GM18909 (cell line): ENCODE results near the gene GUCY1A2.

Experiments
- ATAC-seq: cut with Tn5 transposase; IDR thresholded peaks from one replicate; pipeline ENCODE4 v1.9.1; 2021; ENCODE audit warnings: mild to moderate bottlenecking; ENCODE audit not compliant: unreplicated experiment, poor library complexity

GUCY1A2 gene

DNA sequence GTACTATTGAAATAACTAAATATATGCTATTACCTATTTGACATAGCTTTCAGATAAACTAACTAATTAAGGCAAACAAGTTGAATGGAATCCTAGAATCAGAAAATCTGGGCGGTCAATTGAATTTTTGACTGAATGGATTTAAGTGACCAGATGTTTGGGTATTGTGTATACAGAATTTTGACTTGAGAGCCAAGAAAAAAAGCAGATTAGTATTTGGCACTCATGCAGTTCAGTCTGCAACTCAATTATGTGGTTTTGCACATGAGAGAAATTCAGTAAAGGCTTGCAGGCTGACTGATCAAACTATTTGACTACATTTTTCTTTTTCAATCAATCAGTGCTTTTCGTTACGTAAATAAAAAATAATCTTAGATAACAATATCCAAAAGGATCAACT is 254.8 kb downstream of the GUCY1A2 start:
- ATAC-seq: no peak

DNA sequence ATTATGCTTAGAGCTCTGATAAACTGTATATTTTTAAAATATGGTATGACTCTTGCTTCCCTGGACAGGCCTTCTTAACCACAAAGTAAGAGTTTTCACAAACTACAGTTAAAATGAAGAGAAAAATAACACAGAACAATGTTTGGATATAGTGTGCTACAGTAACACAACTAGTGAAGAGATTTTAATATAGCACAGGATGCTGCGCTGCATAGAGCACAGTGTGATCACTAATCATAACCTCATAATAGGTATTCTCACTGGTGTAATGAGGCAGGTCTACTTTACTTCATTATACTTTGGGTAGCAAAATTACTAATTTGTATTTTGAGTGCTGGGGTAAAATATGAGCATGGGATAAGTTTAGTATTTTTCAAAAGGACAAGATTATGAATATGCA is 256.5 kb downstream of the GUCY1A2 start:
- no peak for ATAC-seq

DNA sequence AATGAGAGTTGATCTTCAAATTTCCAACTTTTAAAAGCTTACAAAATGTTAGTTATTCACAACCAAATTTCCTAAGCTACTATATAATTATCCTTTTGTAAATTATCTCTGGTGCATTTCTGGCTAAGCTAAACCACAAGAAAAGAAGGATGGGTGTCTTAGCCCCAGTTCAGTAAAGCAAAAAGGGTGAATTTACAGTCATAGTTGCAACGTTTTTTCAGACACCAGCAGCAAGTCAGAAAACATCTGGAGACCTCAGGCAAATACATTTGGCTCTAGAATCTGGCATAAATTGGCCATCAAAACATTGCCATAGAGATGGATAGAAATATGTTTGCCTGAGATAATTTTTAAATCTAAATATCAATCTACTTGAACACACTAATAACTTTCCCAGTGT is 257.0 kb downstream of the GUCY1A2 start:
- no peak for ATAC-seq

DNA sequence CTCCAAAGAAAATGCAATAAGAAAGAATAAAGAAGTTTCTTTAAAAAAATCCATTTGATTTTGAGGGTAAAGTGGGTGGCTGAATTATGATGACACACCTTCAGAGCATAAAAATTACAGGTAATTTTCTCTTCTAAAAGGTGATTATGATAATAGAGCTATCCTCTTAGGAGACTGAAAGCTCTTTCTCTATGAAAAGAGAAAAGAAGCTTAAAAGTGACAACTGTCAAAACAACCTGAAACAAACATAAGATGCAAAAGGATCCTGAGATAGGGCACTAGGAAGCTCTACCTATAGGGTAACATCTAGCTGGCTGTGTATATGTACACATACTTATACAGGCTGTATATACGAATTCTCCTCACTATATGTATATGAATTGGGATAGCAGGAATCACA is 270.2 kb downstream of the GUCY1A2 start:
- no peak for ATAC-seq

GRCh38 chr11:106745941-106746340 is 272.3 kb downstream of the GUCY1A2 start:
- ATAC-seq: no peak

DNA sequence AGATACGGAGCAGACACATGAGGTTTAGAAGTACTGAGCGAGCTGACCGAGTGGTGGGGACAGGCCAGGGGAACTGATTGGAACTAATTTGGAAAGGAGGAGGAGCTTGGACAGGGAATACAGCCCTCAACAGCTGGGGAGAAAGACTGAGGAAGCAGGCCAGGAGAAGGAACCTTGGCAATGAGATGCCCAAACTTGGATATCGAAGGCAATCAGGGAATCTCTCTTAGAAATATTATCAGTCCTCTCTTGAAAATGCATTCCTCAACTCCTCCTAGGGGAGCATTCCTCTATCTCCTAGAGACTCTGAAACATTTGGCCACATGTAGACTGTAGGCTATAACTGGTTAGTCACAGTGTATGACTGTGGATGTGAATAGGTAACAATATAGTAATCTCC is 284.6 kb downstream of the GUCY1A2 start:
- ATAC-seq: no peak

GRCh38 chr11:106728859-106729258 is 289.4 kb downstream of the GUCY1A2 start:
- no peak for ATAC-seq

DNA sequence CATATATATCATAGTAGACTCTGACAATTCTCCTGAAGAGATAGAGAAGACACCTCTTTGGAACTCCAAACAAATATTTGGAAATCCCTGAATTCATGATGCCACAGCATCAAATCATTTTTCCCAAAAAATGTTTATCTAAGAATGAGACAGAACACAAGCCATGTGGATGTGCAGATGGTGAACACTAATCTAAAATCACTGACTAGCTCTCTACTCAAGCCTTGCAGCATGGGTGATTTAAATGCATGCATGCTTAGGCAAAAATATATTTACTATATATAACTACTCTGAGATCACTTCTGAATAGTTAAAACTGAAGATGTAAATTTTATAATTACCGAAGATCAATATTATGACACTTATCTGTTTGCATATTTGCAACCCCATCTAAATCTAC is 289.9 kb downstream of the GUCY1A2 start:
- no peak for ATAC-seq

DNA sequence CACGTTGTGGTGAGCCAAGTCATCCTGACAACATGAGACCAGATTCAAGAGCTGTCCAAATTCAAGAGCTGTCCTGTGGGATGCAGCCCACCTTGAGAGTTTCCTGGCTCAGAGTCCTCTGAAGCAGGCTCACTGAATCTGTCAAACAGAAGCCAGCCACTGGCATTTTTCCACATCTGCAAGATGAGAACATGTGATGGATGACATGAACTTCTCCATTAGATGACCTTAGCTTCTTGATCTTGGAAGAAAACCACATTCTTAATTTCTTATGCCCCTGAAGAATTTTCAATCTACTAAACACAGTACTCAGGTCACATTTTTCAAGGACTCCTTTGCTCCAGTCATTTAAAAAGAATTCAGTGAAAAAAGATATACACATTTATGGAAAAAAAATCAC is 291.0 kb downstream of the GUCY1A2 start:
- ATAC-seq: no peak

GRCh38 chr11:106724293-106724892 is 293.9 kb downstream of the GUCY1A2 start:
- no peak for ATAC-seq

- ATAC-seq: no peak
Observed at GRCh38 chr11:106723071-106723470, 295.2 kb downstream of the GUCY1A2 start.

GRCh38 chr11:106717222-106717621 is 301.1 kb downstream of the GUCY1A2 start:
- ATAC-seq: no peak

DNA sequence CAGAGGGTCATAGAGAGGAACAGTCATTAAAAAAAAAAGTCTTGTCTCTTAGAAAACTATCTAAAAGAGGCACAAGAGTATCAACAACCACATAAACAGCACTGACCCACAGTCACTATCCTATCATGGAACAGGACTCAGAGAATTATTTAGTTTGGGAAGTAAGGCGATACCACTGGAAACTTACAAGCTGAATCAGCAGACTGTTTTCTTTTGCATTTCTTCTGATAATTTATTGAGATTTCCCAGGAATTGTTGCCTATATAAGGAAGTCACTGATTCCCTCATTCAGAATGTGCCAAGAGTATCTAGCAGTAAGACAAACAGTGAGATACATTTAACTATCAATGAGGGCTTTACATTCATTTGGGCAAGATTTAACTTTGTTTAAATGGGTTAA is 304.1 kb downstream of the GUCY1A2 start:
- no peak for ATAC-seq

DNA sequence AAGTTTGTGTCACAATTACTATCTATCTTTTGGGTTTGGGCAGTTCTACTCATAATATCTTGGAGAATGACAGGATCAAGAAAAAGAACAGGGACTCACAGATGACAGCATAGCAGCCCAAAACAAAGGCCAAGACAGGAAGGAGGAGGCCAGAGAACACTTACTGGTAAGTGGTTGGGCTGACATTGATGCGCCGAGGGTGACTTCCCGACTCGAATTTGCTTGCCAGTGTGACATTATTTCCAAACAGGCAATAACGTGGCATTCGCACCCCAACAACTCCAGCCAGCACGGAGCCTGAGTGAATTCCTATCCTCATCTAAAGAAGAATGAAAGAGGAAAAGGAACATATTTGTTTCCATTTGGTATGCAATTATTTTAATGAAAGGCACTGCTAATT is 309.9 kb downstream of the GUCY1A2 start:
- ATAC-seq: no peak

DNA sequence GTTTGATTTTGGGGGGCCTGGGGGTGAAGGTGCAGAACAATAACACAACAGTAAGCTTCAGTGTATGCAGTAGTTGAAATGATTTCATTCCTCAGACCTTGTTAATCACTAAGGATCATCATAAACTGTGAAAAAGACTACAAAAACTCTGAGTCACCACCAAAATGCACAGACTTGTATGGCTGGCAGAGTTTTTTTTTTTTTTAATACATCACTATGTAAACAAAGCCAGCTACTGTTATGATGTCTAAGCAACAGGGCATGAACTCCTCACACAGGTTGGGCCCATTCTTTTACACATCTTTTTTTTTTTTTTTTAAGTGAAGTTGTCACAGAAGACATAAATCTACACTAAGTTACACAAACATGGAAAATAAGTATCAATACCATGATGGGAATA is 311.9 kb downstream of the GUCY1A2 start:
- ATAC-seq: no peak

DNA sequence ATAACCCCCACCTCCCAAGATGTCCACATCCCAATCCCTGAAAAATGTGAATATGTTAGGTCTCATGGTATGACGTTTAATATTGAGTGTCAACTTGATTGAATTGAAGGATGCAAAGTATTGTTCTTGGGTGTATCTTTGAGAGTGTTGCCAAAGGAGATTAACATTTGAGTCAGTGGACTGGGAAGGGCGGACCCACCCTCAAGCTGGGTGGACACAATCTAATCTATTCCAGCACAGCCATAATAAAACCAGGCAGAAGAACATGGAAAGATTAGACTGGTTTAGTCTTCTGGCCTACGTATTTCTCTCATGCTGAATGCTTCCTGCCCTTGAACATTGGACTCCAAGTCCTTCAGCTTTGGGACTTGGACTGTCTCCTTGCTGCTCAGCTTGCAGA is 315.5 kb downstream of the GUCY1A2 start:
- ATAC-seq: no peak

DNA sequence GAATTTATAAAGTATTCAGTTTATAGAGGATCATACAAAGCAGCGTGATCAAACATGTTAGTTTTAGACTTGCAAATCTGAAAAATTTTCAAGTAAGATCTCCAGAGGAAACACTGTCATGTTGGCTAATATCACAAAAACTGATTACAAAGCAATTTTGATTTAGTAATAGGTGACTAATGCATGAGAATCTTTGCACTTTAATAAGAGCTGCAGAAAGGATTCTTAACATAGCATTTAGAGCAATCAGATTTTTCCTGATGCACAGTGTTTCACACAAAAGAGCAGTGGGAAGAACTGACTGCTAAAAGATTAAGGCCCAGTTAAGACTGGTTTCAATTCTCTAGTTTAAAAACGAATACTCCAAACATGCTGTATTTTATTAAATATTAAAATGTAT is 321.2 kb downstream of the GUCY1A2 start:
- ATAC-seq: no peak

GRCh38 chr11:106695506-106695905 is 322.8 kb downstream of the GUCY1A2 start:
- ATAC-seq: no peak

DNA sequence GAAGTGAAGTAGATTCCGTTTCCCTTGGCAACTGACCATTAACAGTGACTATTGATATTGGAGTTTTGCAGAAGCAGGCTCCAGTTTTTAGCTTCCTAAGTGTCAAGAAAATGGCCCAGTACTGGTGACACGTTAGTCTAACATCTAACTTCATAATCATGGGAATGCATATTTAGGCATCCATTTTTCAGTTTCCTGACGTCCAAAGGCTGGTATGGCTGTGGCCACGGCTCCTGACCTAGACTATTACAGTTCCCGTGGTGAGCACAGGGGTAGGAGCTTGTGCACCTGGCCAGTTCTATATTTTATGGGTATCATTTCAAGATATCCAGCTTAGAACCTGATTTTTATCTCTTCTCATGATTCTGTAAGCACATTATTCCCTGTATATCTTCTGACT is 323.8 kb downstream of the GUCY1A2 start:
- no peak for ATAC-seq

- ATAC-seq: no peak
Observed at GRCh38 chr11:106691807-106692365, 326.4 kb downstream of the GUCY1A2 start.

GRCh38 chr11:106690923-106691322 is 327.4 kb downstream of the GUCY1A2 start:
- ATAC-seq: no peak

DNA sequence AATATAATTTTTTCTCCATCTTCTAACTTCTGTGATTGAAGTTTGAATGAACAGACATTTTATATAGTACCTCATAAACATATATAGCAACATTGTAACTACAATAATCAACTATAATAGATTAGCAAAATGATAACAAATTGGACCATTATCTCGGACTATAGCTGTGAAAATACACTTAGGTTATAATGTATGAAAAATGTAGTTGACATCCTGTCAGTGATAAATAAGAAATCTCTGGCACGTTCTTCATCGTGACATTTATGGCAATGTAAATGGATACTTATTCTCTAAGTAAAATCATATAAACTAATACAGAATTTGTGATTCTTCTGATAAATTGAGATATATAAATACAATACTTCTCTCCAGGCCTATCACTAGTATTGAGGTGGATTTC is 333.3 kb downstream of the GUCY1A2 start:
- no peak for ATAC-seq

- ATAC-seq: no peak
Observed at GRCh38 chr11:106683435-106683834, 334.8 kb downstream of the GUCY1A2 start.
